Right lobe of liver (tissue), 6 donors: ENCODE results near the gene TRMT5. TPM values are rescaled to one million over a fixed set of nuclear protein-coding genes. Genes with fewer than 3 reads are reported as not detected.

Source experiments
- ATAC-seq, 4 donors: fragments of 200-7000 bp; cut with Tn5 transposase; one replicate each; pipeline ENCODE4 v1.9.1; 2020; ENCODE audit warnings: mild to moderate bottlenecking in 4 of 4, moderate library complexity in 4 of 4
- DNase-seq, 3 donors: peaks; one replicate each; pipeline ENCODE4 v3.0.0-alpha.2; 2020
- H3K27ac ChIP-seq, 3 donors: fragments of 200-600 bp; one replicate each; pipeline ENCODE4 v1.8.0; 2022
- H3K27me3 ChIP-seq, 2 donors: fragments of 200-600 bp; one replicate each; pipeline ENCODE4 v1.8.0; 2022
- H3K36me3 ChIP-seq, 4 donors: fragments of 200-600 bp; sonication (generic) in 1 of 4; one replicate each; pipeline versions ENCODE4 v1.5.1 to v1.8.0; 2017 to 2022; ENCODE audit warnings: control low read depth in 1 of 4
- H3K4me1 ChIP-seq, 4 donors: fragments of 200-600 bp; sonication (generic) in 1 of 4; one replicate each; pipeline versions ENCODE4 v1.5.1 to v1.8.0; 2017 to 2022; ENCODE audit warnings: control low read depth in 1 of 4
- H3K4me3 ChIP-seq, 3 donors: fragments of 200-600 bp; one replicate each; pipeline ENCODE4 v1.8.0; 2022
- H3K9me3 ChIP-seq, 4 donors: fragments of 200-600 bp; sonication (generic) in 1 of 4; one replicate each; pipeline versions ENCODE4 v1.5.1 to v1.8.0; 2017 to 2022; ENCODE audit warnings: control low read depth in 1 of 4
- CTCF ChIP-seq, 4 donors: fragments of 200-600 bp in 3 of 4; fragments of 450-650 bp in 1 of 4; IDR thresholded peaks; one replicate each; pipeline versions ENCODE4 v1.5.1 to v1.8.0; 2016 to 2022; ENCODE audit warnings: antibody characterized with exemption in 4 of 4, mild to moderate bottlenecking in 2 of 4
- POLR2A ChIP-seq: fragments of 450-650 bp; IDR thresholded peaks from one replicate; pipeline ENCODE4 v1.6.1; 2017; ENCODE audit warnings: antibody characterized with exemption, mild to moderate bottlenecking
- WGBS: methylation state at CpG from one replicate; pipeline ENCODE4 v1.1.6; 2018; ENCODE audit warnings: low coverage, low lambda C conversion rate; ENCODE audit not compliant: insufficient coverage; ENCODE audit errors: missing lambda C conversion rate; 5-methylcytosine and 5-hydroxymethylcytosine counted together
- intact Hi-C, 2 donors: fragments of 100-400 bp; cut with DNase I; formaldehyde crosslinking; loops; one replicate each; pipeline versions ENCODE4 v1.11.2 to v1.14.1; 2022
- total RNA-seq, 6 experiments: library from RNA; depleted of rRNA in 2 of 6; stranded (reverse); fragments of >200 nt in 2 of 6; fragmentation: NEBNext Ultra II Directional in 3 of 6; extraction: Animal tissue kit (Norgen Biotek cat#: 25700) in 3 of 6; gene quantifications; one replicate each; pipeline versions ENCODE4 v1.1.0 to v1.2.4, GENCODE V29; 2016 to 2023
- donor health status: DM: no; HTN: yes; CAD: no.
- donor health status: DM: no; HTN: no; CAD: no.
- donor health status: DM: no; HTN: no; CAD: no.
- donor health status: DM: no; HTN: yes; CAD: no.
- donor health status: DM: no; HTN: yes; CAD: no.

TRMT5 gene
- total RNA-seq, 6 experiments from 2014 or later: 4.3 to 7.6 (median 5.5) TPM

- no peak for TF ChIP-seq POLR2A
- TF ChIP-seq CTCF (IDR thresholded peaks at IDR 0.05): no peak
- H3K27me3 ChIP-seq: no peaks in the 10 kb centered on the region
- no peak overlapping the region for H3K27ac ChIP-seq
- DNase-seq: no peak
- intact Hi-C loops: no loop called here
- no peak for ATAC-seq
- H3K4me3 ChIP-seq: no peak overlapping the region
- no peaks in the 10 kb centered on the region for H3K36me3 ChIP-seq
- H3K9me3 ChIP-seq: no peaks in the 10 kb centered on the region
- H3K4me1 ChIP-seq: no peaks in the 10 kb centered on the region
Observed at GRCh38 chr14:60965402-60965801, 15.5 kb downstream of the TRMT5 start.

- Histone ChIP-seq H3K9me3 (no peaks in the 10 kb centered on the region), H3K4me1 (no peaks in the 10 kb centered on the region), H3K27me3 (no peaks in the 10 kb centered on the region), H3K27ac (no peak overlapping the region), H3K4me3 (no peak overlapping the region), H3K36me3 (no peaks in the 10 kb centered on the region)
- intact Hi-C loops: no loop called here
- DNase-seq: no peak
- no peak for ATAC-seq
- TF ChIP-seq POLR2A (no peak), CTCF (IDR thresholded peaks at IDR 0.05) (no peak)
- 75% methylated on average over 2 of the region's 2 CpGs for WGBS
Observed at GRCh38 chr14:60964904-60965303, 16.0 kb downstream of the TRMT5 start.

- no peak for TF ChIP-seq CTCF (IDR thresholded peaks at IDR 0.05)
- no peak for TF ChIP-seq POLR2A
- 57% methylated on average over 2 of the region's 2 CpGs for WGBS
- H3K4me3 ChIP-seq: no peak overlapping the region
Observed at GRCh38 chr14:60963761-60964160, 17.1 kb downstream of the TRMT5 start.

GRCh38 chr14:60958146-60958545 is 22.7 kb downstream of the TRMT5 start:
- Histone ChIP-seq H3K4me1 (no peaks in the 10 kb centered on the region), H3K27me3 (no peaks in the 10 kb centered on the region), H3K4me3 (no peak overlapping the region), H3K27ac (no peak overlapping the region), H3K9me3 (peaks cover 0 to 6% (median 1%) of the 10 kb centered on the region in 4 donors), H3K36me3 (no peaks in the 10 kb centered on the region)
- intact Hi-C loops: no loop called here
- TF ChIP-seq POLR2A (no peak), CTCF (IDR thresholded peaks at IDR 0.05) (no peak)
- no peak for DNase-seq
- ATAC-seq: no peak

More at GRCh38 chr14:60963761-60964160, 17.1 kb downstream of the TRMT5 start:
- intact Hi-C loops: no loop called here
- no peaks in the 10 kb centered on the region for H3K4me1 ChIP-seq
- DNase-seq: no peak
- H3K27ac ChIP-seq: no peak overlapping the region
- ATAC-seq: no peak
- no peaks in the 10 kb centered on the region for H3K9me3 ChIP-seq
- H3K27me3 ChIP-seq: no peaks in the 10 kb centered on the region
- no peaks in the 10 kb centered on the region for H3K36me3 ChIP-seq

GRCh38 chr14:60956632-60957031 is 24.2 kb downstream of the TRMT5 start:
- 67% methylated on average over 1 of the region's 1 CpG for WGBS
- Histone ChIP-seq H3K4me1 (no peaks in the 10 kb centered on the region), H3K4me3 (no peak overlapping the region), H3K27ac (no peak overlapping the region), H3K27me3 (no peaks in the 10 kb centered on the region), H3K9me3 (peaks cover 0 to 6% (median 1%) of the 10 kb centered on the region in 4 donors), H3K36me3 (no peaks in the 10 kb centered on the region)
- no peak for ATAC-seq
- intact Hi-C loops: no loop called here
- TF ChIP-seq CTCF (IDR thresholded peaks at IDR 0.05) (no peak), POLR2A (no peak)
- DNase-seq: no peak
